NCI-H2081 treated with DMSO at 0.1 percent for 48 hours (cell line): ENCODE measurements around the gene CAPN10.
"Not testable (repeated sequence)": the region's sequence is repeated elsewhere in the genome, so short reads cannot be mapped to it uniquely, and the experiment has no call there.

Source experiments
- DNase-seq: peaks from one replicate; lab custom pipeline; 2025; lab: John Stamatoyannopoulos, UW

The CAPN10 gene

GRCh38 chr2:240586198-240586918, at the start of gene CAPN10:
Gene CAPN10 (plus strand): TSS chr2:240586734. CDS start chr2:240586912, 178 bp downstream.
- peak; percentile 75 for DNase-seq

GRCh38 chr2:240538031-240538780, 48.3 kb upstream of the CAPN10 start:
- DNase-seq: no peak

GRCh38 chr2:240539101-240539500, 47.4 kb upstream of the CAPN10 start:
- DNase-seq: not testable (repeated sequence)

GRCh38 chr2:240539906-240540305, 46.6 kb upstream of the CAPN10 start:
- no peak for DNase-seq

- DNase-seq: no peak
Measured at GRCh38 chr2:240551288-240551687, 35.2 kb upstream of the CAPN10 start.

GRCh38 chr2:240551811-240552210, 34.7 kb upstream of the CAPN10 start:
- DNase-seq: no peak

- DNase-seq: no peak
Measured at GRCh38 chr2:240553956-240554480, 32.5 kb upstream of the CAPN10 start.

- no peak for DNase-seq
Measured at GRCh38 chr2:240554767-240555493, 31.6 kb upstream of the CAPN10 start.

- DNase-seq: no peak
Measured at GRCh38 chr2:240555541-240556250, 30.8 kb upstream of the CAPN10 start.

GRCh38 chr2:240556553-240557100, 29.9 kb upstream of the CAPN10 start:
- DNase-seq: no peak

GRCh38 chr2:240557101-240557751, 29.3 kb upstream of the CAPN10 start:
- DNase-seq: no peak

- DNase-seq: no peak
Measured at GRCh38 chr2:240557808-240558207, 28.7 kb upstream of the CAPN10 start, which contains the start of gene ANKMY1. Gene ANKMY1 (minus strand): TSS chr2:240557988. CDS start chr2:240557335, 653 bp downstream.

GRCh38 chr2:240558236-240558761, 28.2 kb upstream of the CAPN10 start:
- DNase-seq: no peak

- no peak for DNase-seq
Measured at GRCh38 chr2:240559286-240559685, 27.2 kb upstream of the CAPN10 start.

GRCh38 chr2:240560084-240560479, 26.5 kb upstream of the CAPN10 start, which contains the start of gene DUSP28:
Gene DUSP28 (plus strand): TSS chr2:240560357. CDS start chr2:240560685, 328 bp downstream.
- DNase-seq: peak; percentile 35

- peak; percentile 86 for DNase-seq
Measured at GRCh38 chr2:240560480-240561324, 25.8 kb upstream of the CAPN10 start.

- DNase-seq: no peak
Measured at GRCh38 chr2:240561325-240561971, 25.1 kb upstream of the CAPN10 start.

- not testable (repeated sequence) for DNase-seq
Measured at GRCh38 chr2:240563231-240563630, 23.3 kb upstream of the CAPN10 start.
